SJCRH30 (cell line): ENCODE data around the gene ELK1. TPM values are rescaled to one million over a fixed set of nuclear protein-coding genes. Genes with fewer than 3 reads are reported as not detected.
"Not testable (repeated sequence)": the region's sequence is repeated elsewhere in the genome, so short reads cannot be mapped to it uniquely, and the experiment has no call there.

ENCODE experiments used
- DNase-seq, 2 experiments: peaks; one replicate each; pipeline ENCODE4 v3.0.0-alpha.2; 2015 to 2020
- H3K27ac ChIP-seq: fragments of 250-450 bp; sonication (Bioruptor Pico); 2 replicates; pipeline ENCODE4 v1.5.1; 2020; ENCODE audit warnings: mild to moderate bottlenecking, moderate library complexity
- H3K27me3 ChIP-seq: fragments of 250-450 bp; sonication (Bioruptor Pico); 2 replicates; pipeline ENCODE4 v1.5.1; 2020; ENCODE audit warnings: mild to moderate bottlenecking, moderate library complexity
- H3K36me3 ChIP-seq: fragments of 250-450 bp; sonication (Bioruptor Pico); 2 replicates; pipeline ENCODE4 v1.5.1; 2020; ENCODE audit warnings: mild to moderate bottlenecking, moderate library complexity
- H3K4me1 ChIP-seq: fragments of 250-450 bp; sonication (Bioruptor Pico); 2 replicates; pipeline ENCODE4 v1.5.1; 2020; ENCODE audit warnings: mild to moderate bottlenecking, moderate library complexity
- H3K4me3 ChIP-seq: fragments of 250-450 bp; sonication (Bioruptor Pico); 2 replicates; pipeline ENCODE4 v1.5.1; 2020; ENCODE audit warnings: mild to moderate bottlenecking, moderate library complexity
- H3K9me3 ChIP-seq: fragments of 250-450 bp; sonication (Bioruptor Pico); replicated peaks from 2 replicates; pipeline ENCODE4 v1.5.1; 2020; ENCODE audit warnings: mild to moderate bottlenecking, moderate library complexity
- total RNA-seq: library from RNA; depleted of rRNA; stranded (reverse); fragments of >200 nt; shearing (Covaris generic); gene quantifications from 2 replicates; pipeline ENCODE4 v1.2.3, GENCODE V29; 2014; rRNA removed

Gene ELK1, protein sequence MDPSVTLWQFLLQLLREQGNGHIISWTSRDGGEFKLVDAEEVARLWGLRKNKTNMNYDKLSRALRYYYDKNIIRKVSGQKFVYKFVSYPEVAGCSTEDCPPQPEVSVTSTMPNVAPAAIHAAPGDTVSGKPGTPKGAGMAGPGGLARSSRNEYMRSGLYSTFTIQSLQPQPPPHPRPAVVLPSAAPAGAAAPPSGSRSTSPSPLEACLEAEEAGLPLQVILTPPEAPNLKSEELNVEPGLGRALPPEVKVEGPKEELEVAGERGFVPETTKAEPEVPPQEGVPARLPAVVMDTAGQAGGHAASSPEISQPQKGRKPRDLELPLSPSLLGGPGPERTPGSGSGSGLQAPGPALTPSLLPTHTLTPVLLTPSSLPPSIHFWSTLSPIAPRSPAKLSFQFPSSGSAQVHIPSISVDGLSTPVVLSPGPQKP
- total RNA-seq: 36.0 and 36.3 TPM in 2 replicates

GRCh38 chrX:47650164-47651042, at the start of gene ELK1:
Gene ELK1 (minus strand): TSS chrX:47650563. CDS start chrX:47641441, 9,122 bp downstream.
- H3K36me3 ChIP-seq: no peaks in the 10 kb centered on the region
- H3K27me3 ChIP-seq: no peaks in the 10 kb centered on the region
- H3K9me3 ChIP-seq: no peaks in the 10 kb centered on the region
- H3K27ac ChIP-seq: peak within 1 kb of the TSS; percentile 79
- DNase-seq: peak; percentile 93 to 94
- H3K4me3 ChIP-seq: peak within 1 kb of the TSS; percentile 81
- H3K4me1 ChIP-seq: no peaks in the 10 kb centered on the region

DNA sequence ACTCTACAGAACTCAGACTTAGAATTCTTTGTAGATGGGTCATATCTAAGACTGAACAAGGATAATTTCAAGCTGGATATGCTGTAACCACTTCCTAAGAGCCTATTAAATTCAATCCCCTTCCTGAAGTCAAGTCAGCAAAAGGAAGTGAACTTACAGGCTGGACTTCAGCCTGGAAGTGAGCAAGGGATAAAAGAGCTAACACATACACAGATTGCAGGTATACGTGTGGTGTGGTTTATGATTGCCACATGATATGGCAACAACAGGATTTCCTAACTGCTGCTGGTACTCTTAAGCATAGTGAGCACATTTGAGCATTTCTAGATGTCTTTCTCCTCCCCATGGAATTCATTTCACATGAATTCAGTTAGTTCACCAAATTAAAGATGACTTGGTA, 46.8 kb upstream of the ELK1 start:
- Histone ChIP-seq H3K36me3 (no peaks in the 10 kb centered on the region), H3K27me3 (no peaks in the 10 kb centered on the region), H3K4me1 (no peaks in the 10 kb centered on the region), H3K9me3 (no peaks in the 10 kb centered on the region), H3K4me3 (no peak overlapping the region), H3K27ac (no peak overlapping the region)
- no peak for DNase-seq

- H3K4me1 ChIP-seq: no peaks in the 10 kb centered on the region
- H3K27ac ChIP-seq: no peak overlapping the region
- no peaks in the 10 kb centered on the region for H3K36me3 ChIP-seq
- no peak overlapping the region for H3K4me3 ChIP-seq
- no peak for DNase-seq
- no peaks in the 10 kb centered on the region for H3K9me3 ChIP-seq
- no peaks in the 10 kb centered on the region for H3K27me3 ChIP-seq
Measured at GRCh38 chrX:47690175-47690574, 39.8 kb upstream of the ELK1 start.

GRCh38 chrX:47687263-47687662, 36.9 kb upstream of the ELK1 start:
- Histone ChIP-seq H3K4me1 (no peaks in the 10 kb centered on the region), H3K9me3 (no peaks in the 10 kb centered on the region), H3K27ac (no peak overlapping the region), H3K36me3 (no peaks in the 10 kb centered on the region), H3K4me3 (no peak overlapping the region), H3K27me3 (no peaks in the 10 kb centered on the region)
- no peak for DNase-seq

GRCh38 chrX:47683829-47684205, 33.5 kb upstream of the ELK1 start:
- Histone ChIP-seq H3K36me3 (no peaks in the 10 kb centered on the region), H3K4me3 (no peak overlapping the region), H3K9me3 (no peaks in the 10 kb centered on the region), H3K27ac (no peak overlapping the region), H3K27me3 (no peaks in the 10 kb centered on the region), H3K4me1 (no peaks in the 10 kb centered on the region)
- DNase-seq: peak in 1 of 2 experiments; percentile 5

GRCh38 chrX:47683184-47683828, 32.9 kb upstream of the ELK1 start:
- Histone ChIP-seq H3K27me3 (no peaks in the 10 kb centered on the region), H3K9me3 (no peaks in the 10 kb centered on the region), H3K4me3 (no peak overlapping the region), H3K27ac (no peak overlapping the region), H3K36me3 (no peaks in the 10 kb centered on the region), H3K4me1 (no peaks in the 10 kb centered on the region)
- DNase-seq: peak in 1 of 2 experiments; percentile 6

- not testable (repeated sequence) for DNase-seq, H3K4me1 ChIP-seq, H3K27me3 ChIP-seq, H3K36me3 ChIP-seq, H3K4me3 ChIP-seq, H3K9me3 ChIP-seq, H3K27ac ChIP-seq
Measured at GRCh38 chrX:47675959-47676859, 25.8 kb upstream of the ELK1 start.

GRCh38 chrX:47674776-47675175, 24.4 kb upstream of the ELK1 start:
- Histone ChIP-seq H3K36me3 (no peaks in the 10 kb centered on the region), H3K9me3 (no peaks in the 10 kb centered on the region)
- DNase-seq: no peak

GRCh38 chrX:47665797-47666196, 15.4 kb upstream of the ELK1 start:
- H3K36me3 ChIP-seq, DNase-seq, H3K4me1 ChIP-seq, H3K9me3 ChIP-seq, H3K4me3 ChIP-seq, H3K27me3 ChIP-seq, H3K27ac ChIP-seq: not testable (repeated sequence)

More at GRCh38 chrX:47674776-47675175, 24.4 kb upstream of the ELK1 start:
- Histone ChIP-seq H3K4me1 (no peaks in the 10 kb centered on the region), H3K27ac (no peak overlapping the region), H3K4me3 (no peak overlapping the region), H3K27me3 (no peaks in the 10 kb centered on the region)

- Histone ChIP-seq H3K27me3 (no peaks in the 10 kb centered on the region), H3K27ac (no peak overlapping the region), H3K9me3 (no peaks in the 10 kb centered on the region), H3K4me1 (no peaks in the 10 kb centered on the region), H3K4me3 (no peak overlapping the region), H3K36me3 (no peaks in the 10 kb centered on the region)
- DNase-seq: no peak
Measured at GRCh38 chrX:47664737-47665136, 14.4 kb upstream of the ELK1 start.

GRCh38 chrX:47662144-47662657, 11.8 kb upstream of the ELK1 start:
- no peaks in the 10 kb centered on the region for H3K9me3 ChIP-seq
- H3K4me3 ChIP-seq: no peak overlapping the region
- no peak for DNase-seq
- H3K36me3 ChIP-seq: no peaks in the 10 kb centered on the region
- no peak overlapping the region for H3K27ac ChIP-seq
- no peaks in the 10 kb centered on the region for H3K4me1 ChIP-seq
- no peaks in the 10 kb centered on the region for H3K27me3 ChIP-seq

- H3K36me3 ChIP-seq: no peaks in the 10 kb centered on the region
- no peak overlapping the region for H3K4me3 ChIP-seq
- H3K4me1 ChIP-seq: no peaks in the 10 kb centered on the region
- no peak overlapping the region for H3K27ac ChIP-seq
- H3K9me3 ChIP-seq: no peaks in the 10 kb centered on the region
- no peaks in the 10 kb centered on the region for H3K27me3 ChIP-seq
- no peak for DNase-seq
Measured at GRCh38 chrX:47661539-47661938, 11.2 kb upstream of the ELK1 start.

- H3K9me3 ChIP-seq: no peaks in the 10 kb centered on the region
- no peaks in the 10 kb centered on the region for H3K4me1 ChIP-seq
- no peaks in the 10 kb centered on the region for H3K27me3 ChIP-seq
- H3K4me3 ChIP-seq: peak overlapping the region; percentile 64
- H3K36me3 ChIP-seq: no peaks in the 10 kb centered on the region
- no peak for DNase-seq
- H3K27ac ChIP-seq: peak overlapping the region; percentile 92; the same call in 1 of the 2 replicates
Measured at GRCh38 chrX:47659421-47659726, 9.0 kb upstream of the ELK1 start.
